A549 (cell line): Measurements from ENCODE around the gene ZNF576. TPM values are rescaled to one million over a fixed set of nuclear protein-coding genes. Genes with fewer than 3 reads are reported as not detected.
"Not testable (repeated sequence)": the region's sequence is repeated elsewhere in the genome, so short reads cannot be mapped to it uniquely, and the experiment has no call there.

Source experiments
- ATAC-seq, 2 experiments: fragments of 200-7000 bp in 1 of 2; fragments of >200 bp in 1 of 2; cut with Nextera tagmentation in 1 of 2; cut with Tn5 transposase in 1 of 2; 3 replicates each; pipeline versions ENCODE4 v1.8.0 to v1.9.1; 2018 to 2020; ENCODE audit warnings: mild to moderate bottlenecking in 1 of 2, moderate library complexity in 1 of 2
- CTCF ChIA-PET: fragments of 300-600 bp; sonication (Branson Sonifier 250); formaldehyde crosslinking; extraction: SDS; loops from one replicate; lab custom pipeline; 2021; ENCODE audit warnings: antibody characterized with exemption, inconsistent platforms; lab: Yijun Ruan, JAX
- POLR2A ChIA-PET: fragments of 350-600 bp; formaldehyde crosslinking; extraction: SDS; loops from one replicate; lab custom pipeline; 2021; ENCODE audit warnings: antibody characterized with exemption, inconsistent platforms; lab: Yijun Ruan, JAX
- DNase-seq, 2 experiments: peaks; one replicate each; pipeline versions ENCODE4 v3.0.0 to v3.0.0-alpha.2; 2011 to 2016; ENCODE audit warnings: low read depth in 1 of 2, low spot score in 1 of 2
- FAIRE-seq: peaks from 2 replicates; lab custom pipeline; 2011; peaks lifted over from hg19 to GRCh38; lab: Jason Lieb, UNC
- H3K27ac ChIP-seq, 2 experiments: fragments of >200 bp; sonication (Bioruptor Twin); formaldehyde crosslinking; 3 replicates each; pipeline ENCODE4 v1.5.1; 2016 to 2017
- H3K4me1 ChIP-seq: fragments of >200 bp; sonication (Bioruptor Twin); formaldehyde crosslinking; 3 replicates; pipeline ENCODE4 v1.6.1; 2016
- H3K4me2 ChIP-seq: fragments of >200 bp; sonication (Bioruptor Twin); formaldehyde crosslinking; 3 replicates; pipeline ENCODE4 v1.6.1; 2016
- H3K4me3 ChIP-seq: fragments of >200 bp; sonication (Bioruptor Twin); formaldehyde crosslinking; 3 replicates; pipeline ENCODE4 v1.5.1; 2016
- H3K9me3 ChIP-seq: fragments of >200 bp; sonication (Bioruptor Twin); formaldehyde crosslinking; 3 replicates; pipeline ENCODE4 v1.6.1; 2016
- BCL3 ChIP-seq: fragments of >200 bp; sonication (Bioruptor Twin); formaldehyde crosslinking; IDR thresholded peaks from 3 replicates; pipeline ENCODE4 v1.6.1; 2016
- CBX2 ChIP-seq: fragments of 200-600 bp; sonication (generic); IDR thresholded peaks from 2 replicates; pipeline ENCODE4 v1.6.1; 2016; ENCODE audit warnings: low read depth, mild to moderate bottlenecking, borderline replicate concordance
- CHD4 ChIP-seq: fragments of 200-600 bp; sonication (generic); IDR thresholded peaks from 2 replicates; pipeline ENCODE4 v1.6.1; 2016; ENCODE audit warnings: antibody characterized with exemption, mild to moderate bottlenecking, borderline replicate concordance
- EHMT2 ChIP-seq: fragments of 200-600 bp; sonication (generic); IDR thresholded peaks from 2 replicates; pipeline ENCODE4 v1.6.1; 2016; ENCODE audit warnings: antibody characterized with exemption, low read depth, mild to moderate bottlenecking, moderate library complexity
- EP300 ChIP-seq, 2 experiments: fragments of >200 bp; sonication (Bioruptor Twin); formaldehyde crosslinking; IDR thresholded peaks; 2 replicates in 1 of 2; 3 replicates in 1 of 2; pipeline ENCODE4 v1.6.1; 2016 to 2017
- FOSL2 ChIP-seq, 2 experiments: fragments of 450-650 bp in 1 of 2; fragments of >200 bp in 1 of 2; sonication (Bioruptor Twin) in 1 of 2; formaldehyde crosslinking; IDR thresholded peaks; 2 replicates each; pipeline versions ENCODE4 v1.5.0 to v1.6.1; 2016 to 2020; ENCODE audit warnings: mild to moderate bottlenecking in 1 of 2, moderate library complexity in 1 of 2
- HDAC2 ChIP-seq: fragments of 200-600 bp; sonication (generic); IDR thresholded peaks from 2 replicates; pipeline ENCODE4 v1.6.1; 2016
- HOXA7 ChIP-seq: fragments of 250-450 bp; sonication (Bioruptor Pico); IDR thresholded peaks from 2 replicates; pipeline ENCODE4 v1.5.0; 2020; ENCODE audit warnings: mild to moderate bottlenecking, moderate library complexity
- JUNB ChIP-seq: fragments of >200 bp; sonication (Bioruptor Twin); formaldehyde crosslinking; IDR thresholded peaks from 2 replicates; pipeline ENCODE4 v1.6.1; 2016
- KDM1A ChIP-seq: fragments of 200-600 bp; sonication (generic); IDR thresholded peaks from 2 replicates; pipeline ENCODE4 v1.6.1; 2016; ENCODE audit warnings: low read depth, mild to moderate bottlenecking
- KDM5A ChIP-seq: fragments of 200-600 bp; sonication (generic); IDR thresholded peaks from 2 replicates; pipeline ENCODE4 v1.6.1; 2016; ENCODE audit warnings: antibody characterized with exemption, mild to moderate bottlenecking
- MYC ChIP-seq: IDR thresholded peaks from 2 replicates; pipeline ENCODE4 v1.6.1; 2012; ENCODE audit warnings: mild to moderate bottlenecking, inconsistent platforms, low read length, improper control_type of control experiment, borderline replicate concordance
- NFE2L2 ChIP-seq: fragments of 150-350 bp; conservative IDR thresholded peaks from 2 replicates; pipeline ENCODE4 v1.6.1; 2014; ENCODE audit warnings: low read length
- RAD21 ChIP-seq, 2 experiments: fragments of >200 bp in 1 of 2; sonication (Bioruptor Twin) in 1 of 2; formaldehyde crosslinking in 1 of 2; IDR thresholded peaks in 1 of 2; conservative IDR thresholded peaks in 1 of 2; 2 replicates in 1 of 2; 3 replicates in 1 of 2; pipeline ENCODE4 v1.6.1; 2012 to 2018; ENCODE audit warnings: inconsistent platforms in 1 of 2
- RCOR1 ChIP-seq: fragments of 150-350 bp; IDR thresholded peaks from 2 replicates; pipeline ENCODE4 v1.6.1; 2014; ENCODE audit warnings: antibody characterized with exemption, low read length, low read depth
- SMC3 ChIP-seq: fragments of >200 bp; sonication (Bioruptor Twin); formaldehyde crosslinking; IDR thresholded peaks from 3 replicates; pipeline ENCODE4 v1.6.1; 2018; ENCODE audit warnings: inconsistent platforms
- TP53 ChIP-seq: fragments of 250-450 bp; sonication (Bioruptor Pico); IDR thresholded peaks from 2 replicates; pipeline ENCODE4 v1.5.0; 2021; ENCODE audit warnings: mild to moderate bottlenecking, moderate library complexity
- USF2 ChIP-seq: fragments of 450-650 bp; IDR thresholded peaks from 2 replicates; pipeline ENCODE4 v1.6.1; 2014; ENCODE audit warnings: antibody characterized with exemption
- ZSCAN20 ChIP-seq: fragments of 250-450 bp; sonication (Bioruptor Pico); IDR thresholded peaks from 2 replicates; pipeline ENCODE4 v1.8.0; 2022; ENCODE audit warnings: mild to moderate bottlenecking, moderate library complexity
- WGBS: methylation state at CpG from one replicate; pipeline ENCODE4 v1.1.6; 2017; ENCODE audit errors: missing lambda C conversion rate; 5-methylcytosine and 5-hydroxymethylcytosine counted together
- polyA plus RNA-seq, 4 experiments: library from polyadenylated mRNA; depleted of rRNA in 3 of 4; stranded (reverse); fragments of >200 nt; fragmentation: RNase III in 1 of 4; extraction: RNeasy Plus Mini Kit Qiagen cat#74134 plus additional on column Dnase treatment in 1 of 4; gene quantifications; 2 replicates in 3 of 4; 3 replicates in 1 of 4; pipeline ENCODE4 v1.2.3, GENCODE V29; 2011 to 2017
- TF ChIP-seq, protein P1 (sequence below): IDR thresholded peaks from 2 replicates; pipeline ENCODE4 v1.6.1; 2012
- TF ChIP-seq, protein P2 (sequence below): fragments of 150-350 bp; IDR thresholded peaks from 2 replicates; pipeline ENCODE4 v1.6.1; 2014; ENCODE audit warnings: low read depth, mild to moderate bottlenecking, low read length

ZNF576 gene
- polyA plus RNA-seq, 2 of the 4 experiments (the other 2 are of a cell fraction), result 10.6 to 16.5 TPM

DNA sequence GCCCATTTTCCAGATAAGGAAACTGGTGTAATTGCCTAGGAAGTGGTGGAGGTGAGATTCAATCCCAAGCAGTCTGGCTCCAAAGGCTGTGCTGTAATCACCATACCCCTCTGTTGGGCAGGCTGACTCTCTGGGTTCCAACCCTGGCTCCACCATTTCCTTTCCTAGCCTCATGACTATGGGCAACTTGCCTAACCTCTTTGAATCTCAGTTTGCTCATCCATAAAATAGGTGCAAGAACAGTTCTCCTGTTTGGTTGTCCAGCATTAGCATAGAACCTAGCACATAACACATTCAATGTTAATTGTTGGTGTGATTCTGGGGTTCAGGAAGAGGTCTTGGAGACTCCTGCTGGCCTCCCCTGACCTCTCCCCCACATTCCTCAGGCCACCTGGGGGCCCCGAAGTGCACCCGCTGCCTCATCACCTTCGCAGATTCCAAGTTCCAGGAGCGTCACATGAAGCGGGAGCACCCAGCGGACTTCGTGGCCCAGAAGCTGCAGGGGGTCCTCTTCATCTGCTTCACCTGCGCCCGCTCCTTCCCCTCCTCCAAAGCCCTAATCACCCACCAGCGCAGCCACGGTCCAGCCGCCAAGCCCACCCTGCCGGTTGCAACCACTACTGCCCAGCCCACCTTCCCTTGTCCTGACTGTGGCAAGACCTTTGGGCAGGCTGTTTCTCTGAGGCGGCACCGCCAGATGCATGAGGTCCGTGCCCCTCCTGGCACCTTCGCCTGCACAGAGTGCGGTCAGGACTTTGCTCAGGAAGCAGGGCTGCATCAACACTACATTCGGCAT is 2.2 kb downstream of the ZNF576 start:
- ATAC-seq (no peak), FAIRE-seq (no peak), DNase-seq (no peak)
- ChIA-PET CTCF (interaction anchor here (0.6 to 3.0 kb wide), 10 partner anchors 8 to 211 kb away, joined by 3 to 15 read pairs (median 5); no protein-coding TSS in a partner anchor), POLR2A (no interaction called here)
- Histone ChIP-seq H3K9me3 (no peaks in the 10 kb centered on the region), H3K27ac (no peak overlapping the region), H3K4me1 (peaks cover 19% of the 10 kb centered on the region), H3K4me3 (no peak overlapping the region), H3K4me2 (no peak overlapping the region; the same call in 2 of the 3 replicates)
- TF ChIP-seq, protein P1, sequence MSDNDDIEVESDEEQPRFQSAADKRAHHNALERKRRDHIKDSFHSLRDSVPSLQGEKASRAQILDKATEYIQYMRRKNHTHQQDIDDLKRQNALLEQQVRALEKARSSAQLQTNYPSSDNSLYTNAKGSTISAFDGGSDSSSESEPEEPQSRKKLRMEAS, result no peak
- TF ChIP-seq, all 56 proteins: peak for 0
- WGBS, result 97% methylated on average over 17 of the region's 19 CpGs

GRCh38 chr19:43599635-43600295 is 3.4 kb downstream of the ZNF576 start:
- Histone ChIP-seq H3K4me1 (peaks cover 10% of the 10 kb centered on the region), H3K27ac (no peak overlapping the region), H3K4me2 (no peak overlapping the region), H3K4me3 (no peak overlapping the region), H3K9me3 (no peaks in the 10 kb centered on the region)
- ChIA-PET CTCF (interaction anchor here (0.6 to 2.0 kb wide), 9 partner anchors 9 to 210 kb away, joined by 3 to 9 read pairs (median 4); no protein-coding TSS in a partner anchor), POLR2A (no interaction called here)
- ATAC-seq (no peak), DNase-seq (no peak), FAIRE-seq (no peak)
- WGBS, result 89% methylated on average over 4 of the region's 4 CpGs
- TF ChIP-seq TP53 (CRISPR knock-in tag) (no peak), RCOR1 (no peak), RAD21 (conservative IDR thresholded peaks at IDR 0.05 in 1 of 2, IDR thresholded peaks at IDR 0.05 in 1 of 2) (peak in 1 of 2 experiments; percentile 19; a peak in 1 of 5 replicates), EHMT2 (no peak), CHD4 (no peak), CBX2 (no peak)
- TF ChIP-seq, protein P1, result no peak
- TF ChIP-seq, all 56 proteins: peak for 1

- FAIRE-seq, H3K4me3 ChIP-seq, H3K9me3 ChIP-seq, H3K27ac ChIP-seq, H3K4me2 ChIP-seq, DNase-seq, H3K4me1 ChIP-seq, POLR2A ChIA-PET, ATAC-seq: not testable (repeated sequence)
- CTCF ChIA-PET, result interaction anchor here (0.6 to 2.0 kb wide), 6 partner anchors 8 to 145 kb away, joined by 3 to 9 read pairs (median 4); no protein-coding TSS in a partner anchor
- 94% methylated on average over 5 of the region's 5 CpGs for WGBS
These were observed 3.9 kb downstream of the ZNF576 start for GRCh38 chr19:43600326-43600725.

DNA sequence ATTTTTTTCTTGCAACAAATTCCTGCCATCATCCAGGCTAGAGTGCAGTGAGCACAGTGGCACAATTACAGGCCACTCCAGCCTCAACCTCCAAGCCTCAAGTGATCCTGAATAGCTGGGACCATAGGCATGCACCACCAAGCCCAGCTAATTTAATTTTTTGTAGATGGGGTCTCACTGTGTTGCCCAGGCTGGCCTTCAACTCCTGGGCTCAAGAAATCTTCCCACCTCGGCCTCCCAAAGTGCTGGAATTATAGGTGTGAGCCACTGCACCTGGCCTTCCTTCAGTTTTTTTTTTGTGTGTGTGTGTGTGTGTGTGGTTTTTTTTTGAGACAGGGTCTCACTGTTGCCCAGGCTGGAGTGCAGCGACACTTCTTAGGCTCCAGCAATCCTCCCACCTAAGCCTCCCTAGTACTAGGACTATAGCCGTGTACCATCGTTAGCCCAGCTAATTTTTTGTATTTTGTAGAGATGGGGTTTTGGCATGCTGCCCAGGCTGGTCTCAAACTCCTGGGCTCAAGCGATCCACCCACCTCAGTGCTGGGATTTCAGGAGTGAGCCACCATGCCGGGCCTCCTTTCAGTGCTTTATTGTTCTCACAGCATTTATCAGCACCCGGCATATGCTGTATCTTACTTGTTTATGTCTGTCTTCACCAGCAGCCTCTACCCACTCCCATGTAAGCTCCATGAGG is 9.6 kb downstream of the ZNF576 start:
- no peak for DNase-seq
- ChIA-PET POLR2A (interaction anchor here (1.2 kb wide), 1 partner anchor 149 kb away, joined by 3 read pairs; the partner anchor contains the start of gene SMG9), CTCF (interaction anchor here (0.6 to 3.7 kb wide), 8 partner anchors 9 to 784 kb away, joined by 3 to 15 read pairs (median 4); partner anchors contain the start of genes IRGQ, PLAUR and ZNF576)
- ATAC-seq, result no peak
- no peak for FAIRE-seq
- H3K9me3 ChIP-seq, result no peaks in the 10 kb centered on the region
- H3K4me1 ChIP-seq, result peaks cover 6% of the 10 kb centered on the region; the same call in 2 of the 3 replicates
- no peak overlapping the region for H3K27ac ChIP-seq
- no peak overlapping the region for H3K4me2 ChIP-seq
- WGBS, result 80% methylated on average over 7 of the region's 7 CpGs
- no peak overlapping the region for H3K4me3 ChIP-seq
- TF ChIP-seq TP53 (CRISPR knock-in tag) (no peak), EP300 (IDR thresholded peaks at IDR 0.05) (no peak), HDAC2 (no peak), JUNB (no peak), KDM5A (no peak), NFE2L2 (no peak), SMC3 (no peak), ZSCAN20 (no peak), FOSL2 (IDR thresholded peaks at IDR 0.05) (no peak), FOSL2 (CRISPR knock-in tag; IDR thresholded peaks at IDR 0.05) (no peak), RCOR1 (no peak), KDM1A (no peak), HOXA7 (CRISPR knock-in tag) (no peak), MYC (no peak), USF2 (no peak), BCL3 (no peak)
- TF ChIP-seq, protein P2, sequence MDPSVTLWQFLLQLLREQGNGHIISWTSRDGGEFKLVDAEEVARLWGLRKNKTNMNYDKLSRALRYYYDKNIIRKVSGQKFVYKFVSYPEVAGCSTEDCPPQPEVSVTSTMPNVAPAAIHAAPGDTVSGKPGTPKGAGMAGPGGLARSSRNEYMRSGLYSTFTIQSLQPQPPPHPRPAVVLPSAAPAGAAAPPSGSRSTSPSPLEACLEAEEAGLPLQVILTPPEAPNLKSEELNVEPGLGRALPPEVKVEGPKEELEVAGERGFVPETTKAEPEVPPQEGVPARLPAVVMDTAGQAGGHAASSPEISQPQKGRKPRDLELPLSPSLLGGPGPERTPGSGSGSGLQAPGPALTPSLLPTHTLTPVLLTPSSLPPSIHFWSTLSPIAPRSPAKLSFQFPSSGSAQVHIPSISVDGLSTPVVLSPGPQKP, result no peak
